Astrocyte of the cerebellum (primary cell): ENCODE measurements around the gene ERG28.
"Not testable (repeated sequence)": the region's sequence is repeated elsewhere in the genome, so short reads cannot be mapped to it uniquely, and the experiment has no call there.

ENCODE experiments used
- DNase-seq: peaks from one replicate; pipeline ENCODE4 v3.0.0-alpha.2; 2011; ENCODE audit warnings: low read depth
- H3K4me3 ChIP-seq: 2 replicates; pipeline ENCODE4 v1.5.1; 2011; ENCODE audit warnings: mild to moderate bottlenecking, low read depth, low read length, moderate library complexity
- CTCF ChIP-seq: IDR thresholded peaks from 2 replicates; pipeline ENCODE4 v1.5.1; 2012; ENCODE audit warnings: low read length, low read depth, moderate library complexity, mild to moderate bottlenecking; ENCODE audit errors: missing control alignments
- in situ Hi-C: cut with HindIII; loops from 2 replicates; pipeline ENCODE4 v1.10.0; 2017; ENCODE audit warnings: low sequenced_read_pairs

Gene ERG28

GRCh38 chr14:75702122-75702521 lies 41.4 kb upstream of the ERG28 start:
- no peak for TF ChIP-seq CTCF
- in situ Hi-C loops = loop anchor here (25.0 kb wide), 1 partner anchor 435 kb away; no protein-coding TSS in a partner anchor
- no peak for DNase-seq
- H3K4me3 ChIP-seq = no peak overlapping the region

GRCh38 chr14:75700295-75700694 lies 39.6 kb upstream of the ERG28 start:
- H3K4me3 ChIP-seq = no peak overlapping the region

GRCh38 chr14:75699331-75699730 lies 38.7 kb upstream of the ERG28 start:
- TF ChIP-seq CTCF = no peak
- no peak overlapping the region for H3K4me3 ChIP-seq
- in situ Hi-C loops = no loop called here
- no peak for DNase-seq

More at GRCh38 chr14:75700295-75700694, 39.6 kb upstream of the ERG28 start:
- in situ Hi-C loops = loop anchor here (25.0 kb wide), 1 partner anchor 437 kb away; no protein-coding TSS in a partner anchor
- DNase-seq = no peak
- TF ChIP-seq CTCF = no peak

- in situ Hi-C loops = no loop called here
- no peak for DNase-seq
- no peak overlapping the region for H3K4me3 ChIP-seq
- no peak for TF ChIP-seq CTCF
Measured at GRCh38 chr14:75697918-75698317, 37.2 kb upstream of the ERG28 start.

- TF ChIP-seq CTCF = no peak
Measured at GRCh38 chr14:75697386-75697785, 36.7 kb upstream of the ERG28 start.

GRCh38 chr14:75695025-75695424 lies 34.3 kb upstream of the ERG28 start:
- DNase-seq, in situ Hi-C loops, H3K4me3 ChIP-seq: not testable (repeated sequence)

More at GRCh38 chr14:75697386-75697785, 36.7 kb upstream of the ERG28 start:
- in situ Hi-C loops = no loop called here
- DNase-seq = no peak
- no peak overlapping the region for H3K4me3 ChIP-seq

GRCh38 chr14:75690010-75690409 lies 29.3 kb upstream of the ERG28 start:
- no peak overlapping the region for H3K4me3 ChIP-seq
- in situ Hi-C loops = no loop called here
- no peak for TF ChIP-seq CTCF
- no peak for DNase-seq
